Peyer's patch (tissue), 4 donors: ENCODE measurements around the gene PAFAH1B1.

ENCODE experiments used
- POLR2A ChIP-seq, 2 donors: fragments of 450-650 bp; IDR thresholded peaks; one replicate each; pipeline ENCODE4 v1.5.1; 2017; ENCODE audit warnings: antibody characterized with exemption in 2 of 2, mild to moderate bottlenecking in 2 of 2, moderate library complexity in 2 of 2
- TF ChIP-seq, protein P1 (sequence below), 6 experiments: fragments of 450-650 bp in 4 of 6; fragments of 200-600 bp in 2 of 6; sonication (generic) in 1 of 6; IDR thresholded peaks; one replicate each; pipeline ENCODE4 v1.5.1; 2017 to 2019; ENCODE audit warnings: antibody characterized with exemption in 6 of 6, mild to moderate bottlenecking in 3 of 6, moderate library complexity in 1 of 6

DNA sequence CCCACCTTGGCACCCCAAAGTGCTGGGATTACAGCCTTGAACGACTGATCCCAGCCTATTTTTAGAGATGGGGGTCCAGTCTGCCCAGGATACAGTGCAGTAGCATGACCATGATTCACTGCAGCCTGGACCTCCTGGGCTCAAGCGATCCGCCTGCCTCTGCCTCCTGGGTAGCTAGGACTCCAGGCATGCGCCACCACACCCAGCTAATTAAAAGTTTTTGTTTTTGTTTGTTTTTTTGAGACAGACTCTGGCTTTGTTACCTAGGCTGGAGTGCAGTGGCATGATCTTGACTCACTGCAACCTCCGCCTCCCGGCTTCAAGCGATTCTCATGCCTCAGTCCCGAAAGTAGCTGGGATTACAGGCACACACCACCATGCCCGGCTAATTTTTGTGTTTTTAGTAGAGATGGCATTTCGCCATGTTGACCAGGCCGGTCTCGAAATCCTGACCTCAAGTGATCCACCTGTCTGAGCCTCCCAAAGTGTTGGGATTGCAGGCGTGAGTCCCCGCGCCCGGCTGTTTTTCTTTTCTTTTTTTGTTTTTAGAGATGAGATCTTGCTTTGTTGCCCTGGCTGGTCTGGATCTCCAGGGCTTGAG, 2.3 kb upstream of the PAFAH1B1 start:
- TF ChIP-seq, protein P1, sequence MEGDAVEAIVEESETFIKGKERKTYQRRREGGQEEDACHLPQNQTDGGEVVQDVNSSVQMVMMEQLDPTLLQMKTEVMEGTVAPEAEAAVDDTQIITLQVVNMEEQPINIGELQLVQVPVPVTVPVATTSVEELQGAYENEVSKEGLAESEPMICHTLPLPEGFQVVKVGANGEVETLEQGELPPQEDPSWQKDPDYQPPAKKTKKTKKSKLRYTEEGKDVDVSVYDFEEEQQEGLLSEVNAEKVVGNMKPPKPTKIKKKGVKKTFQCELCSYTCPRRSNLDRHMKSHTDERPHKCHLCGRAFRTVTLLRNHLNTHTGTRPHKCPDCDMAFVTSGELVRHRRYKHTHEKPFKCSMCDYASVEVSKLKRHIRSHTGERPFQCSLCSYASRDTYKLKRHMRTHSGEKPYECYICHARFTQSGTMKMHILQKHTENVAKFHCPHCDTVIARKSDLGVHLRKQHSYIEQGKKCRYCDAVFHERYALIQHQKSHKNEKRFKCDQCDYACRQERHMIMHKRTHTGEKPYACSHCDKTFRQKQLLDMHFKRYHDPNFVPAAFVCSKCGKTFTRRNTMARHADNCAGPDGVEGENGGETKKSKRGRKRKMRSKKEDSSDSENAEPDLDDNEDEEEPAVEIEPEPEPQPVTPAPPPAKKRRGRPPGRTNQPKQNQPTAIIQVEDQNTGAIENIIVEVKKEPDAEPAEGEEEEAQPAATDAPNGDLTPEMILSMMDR (IDR thresholded peaks at IDR 0.05) = no peak
- no peak for TF ChIP-seq POLR2A (IDR thresholded peaks at IDR 0.05)
